Ammon's horn (tissue), 1 donor: ENCODE data around the gene XPA.
"Not testable (repeated sequence)": the region's sequence is repeated elsewhere in the genome, so short reads cannot be mapped to it uniquely, and the experiment has no call there.

Source experiments
- DNase-seq: peaks from one replicate; pipeline ENCODE4 v3.0.0-alpha.2; 2016; ENCODE audit warnings: low spot score

XPA gene

GRCh38 chr9:97696803-97697601, at the start of gene XPA:
Gene XPA, minus strand, starts transcription at chr9:97697340. Its CDS starts 48 bp downstream, at chr9:97697292.
- peak; percentile 97 for DNase-seq

DNA sequence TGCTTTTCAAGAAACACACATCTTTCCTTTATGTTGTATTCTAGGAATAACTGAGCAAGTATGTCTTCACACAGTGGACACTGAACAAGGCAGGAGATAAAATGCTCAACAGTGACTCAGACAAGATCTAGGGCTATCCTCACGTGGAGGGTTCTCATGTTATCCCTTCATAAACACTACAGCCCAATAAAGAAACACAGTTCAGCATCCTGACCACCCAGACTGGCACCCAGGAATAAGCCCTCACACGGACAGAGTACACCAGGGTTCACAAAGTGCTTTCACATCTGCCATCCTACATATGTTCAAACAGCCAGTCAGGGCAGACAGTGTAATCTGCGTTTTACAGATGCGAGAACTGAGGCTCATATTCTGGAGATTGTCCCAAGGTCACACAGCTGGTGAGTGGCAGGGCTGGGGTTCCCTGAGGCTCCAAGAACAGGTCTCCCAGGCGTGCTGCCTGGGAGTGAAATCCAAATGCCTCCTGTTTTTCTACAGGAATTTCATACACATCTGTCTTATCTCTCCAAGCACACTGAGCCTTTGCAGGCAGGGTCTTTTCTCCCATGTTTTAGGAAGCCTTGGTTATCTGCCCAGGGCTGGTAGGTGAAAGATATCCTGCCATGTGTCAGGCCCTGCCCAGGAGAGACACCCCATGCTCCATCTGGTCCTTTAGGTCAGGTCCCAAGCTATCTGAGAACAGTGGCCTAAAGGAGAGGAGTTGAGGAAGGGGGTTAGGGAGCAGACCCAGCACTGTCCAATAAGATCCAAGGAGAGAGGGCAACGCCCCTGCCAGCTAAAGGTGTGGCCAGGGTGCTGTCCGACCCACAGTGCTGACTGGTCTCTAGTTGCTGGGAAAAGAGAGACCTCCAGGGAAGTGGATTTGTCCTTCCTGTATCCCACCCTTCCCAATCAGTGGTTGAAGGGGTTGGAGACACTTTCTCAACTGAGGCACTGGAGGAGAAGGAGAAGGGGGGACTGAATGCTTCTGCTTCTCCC, 47.9 kb upstream of the XPA start:
- DNase-seq = no peak

- DNase-seq = not testable (repeated sequence)
Observed at GRCh38 chr9:97744025-97744424, 46.9 kb upstream of the XPA start.

- no peak for DNase-seq
Observed at GRCh38 chr9:97742545-97742944, 45.4 kb upstream of the XPA start.

DNA sequence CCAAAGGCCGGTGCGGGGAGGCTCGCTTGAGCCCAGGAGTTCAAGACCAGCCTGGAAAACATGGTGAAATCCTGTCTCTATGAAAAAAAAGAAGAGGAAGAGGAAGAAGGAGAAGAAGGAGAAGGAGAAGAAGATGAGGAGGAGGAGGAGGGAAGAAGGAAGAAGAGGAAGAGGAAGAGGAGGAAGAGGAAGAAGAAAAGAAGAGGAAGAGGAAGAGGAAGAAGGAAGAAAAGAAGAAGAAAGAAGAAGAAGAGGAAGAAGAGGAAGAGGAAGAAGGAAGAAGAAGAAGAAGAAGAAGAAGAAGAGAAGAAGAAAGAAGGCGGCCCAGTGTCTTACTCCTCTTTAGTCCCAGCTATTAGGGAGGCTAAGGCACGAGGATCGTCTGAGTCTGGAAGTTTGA, 44.8 kb upstream of the XPA start:
- no peak for DNase-seq

DNA sequence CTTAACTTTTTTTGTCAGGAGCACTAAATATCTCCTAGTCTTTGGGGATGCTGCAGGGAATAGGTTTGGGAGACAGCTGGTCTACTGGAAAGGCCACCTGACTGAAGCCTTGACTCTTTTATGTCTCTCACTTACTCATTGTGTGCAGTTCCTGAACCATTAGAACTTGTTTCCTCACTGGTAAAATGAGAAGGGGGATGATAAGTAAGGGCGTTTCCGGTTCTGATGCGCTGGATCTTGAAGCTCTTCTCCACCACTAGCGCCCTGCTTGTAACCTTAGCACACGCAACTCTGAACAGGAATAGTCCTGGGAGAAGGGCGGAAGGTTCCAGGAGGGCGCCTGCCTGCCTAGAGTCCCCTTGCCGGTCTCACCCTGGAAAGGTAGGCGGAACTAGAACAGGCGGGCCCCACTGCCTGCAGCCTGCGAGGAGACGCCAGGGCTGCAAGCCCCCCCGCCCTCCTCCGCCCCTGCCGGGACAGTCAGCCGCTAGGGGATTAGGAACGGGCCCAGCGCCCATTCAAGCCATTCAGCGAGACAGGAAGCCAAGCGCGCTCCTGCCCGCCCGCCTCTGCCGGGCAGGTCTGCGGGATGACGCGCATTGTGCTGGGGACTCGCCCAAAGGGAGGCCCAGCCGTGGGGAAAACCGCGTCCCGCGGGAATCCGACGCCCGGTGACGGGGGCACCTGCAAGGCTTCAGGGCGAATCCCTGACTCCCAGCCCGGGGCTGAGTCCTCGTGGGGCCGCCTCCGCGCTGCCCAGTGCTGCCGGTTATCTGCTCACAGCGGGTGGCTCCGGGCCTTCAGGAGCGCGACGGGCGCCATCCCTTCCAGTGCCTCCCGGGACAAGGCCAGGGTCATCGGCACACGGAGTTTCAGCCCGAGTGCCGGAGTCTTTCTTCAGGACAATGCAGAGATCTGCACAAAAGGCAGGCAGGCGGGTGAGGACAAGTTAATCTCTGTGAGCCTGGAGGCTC, 44.0 kb upstream of the XPA start:
- peak; percentile 8 for DNase-seq

DNA sequence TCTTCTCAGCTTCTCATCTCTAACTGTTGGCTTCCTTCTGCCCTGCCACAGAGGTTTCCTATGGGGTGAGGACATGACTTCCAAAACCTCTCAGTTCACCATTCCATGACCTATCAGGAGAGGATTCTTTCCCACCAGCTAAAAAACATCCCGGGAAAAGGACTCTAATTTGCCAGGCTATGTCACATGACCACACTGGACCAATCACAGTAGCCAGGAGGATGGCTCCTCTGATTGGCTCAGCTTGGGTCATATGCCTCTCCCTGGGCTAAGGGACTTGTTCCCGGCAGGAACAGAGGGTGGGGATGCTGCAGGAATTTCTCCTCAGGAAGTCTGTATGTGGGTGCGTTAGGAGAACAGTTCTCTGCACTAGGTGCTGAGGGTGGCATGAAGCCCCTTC, 40.3 kb upstream of the XPA start:
- no peak for DNase-seq

- no peak for DNase-seq
Observed at GRCh38 chr9:97735070-97735600, 38.0 kb upstream of the XPA start.

- no peak for DNase-seq
Observed at GRCh38 chr9:97726716-97727115, 29.6 kb upstream of the XPA start.

DNA sequence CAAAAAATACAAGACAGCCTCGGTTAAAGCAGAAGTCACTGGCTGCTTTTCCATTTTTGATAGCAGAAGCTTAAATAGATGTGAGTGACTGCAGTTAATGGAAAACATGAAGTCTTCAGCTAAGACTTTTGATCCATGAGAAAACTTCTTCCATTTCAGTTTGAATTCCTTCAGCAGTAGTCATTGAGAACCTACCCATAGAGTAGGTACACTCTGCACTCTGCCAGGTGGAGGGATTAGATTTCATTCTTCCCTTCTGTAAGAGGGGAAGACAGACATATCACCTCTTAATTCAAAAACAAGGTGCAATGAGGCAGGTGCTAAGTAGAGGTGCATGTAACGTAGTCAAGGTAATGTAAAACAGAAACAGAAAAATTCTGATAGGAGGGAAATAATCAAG, 26.7 kb upstream of the XPA start:
- DNase-seq = no peak

DNA sequence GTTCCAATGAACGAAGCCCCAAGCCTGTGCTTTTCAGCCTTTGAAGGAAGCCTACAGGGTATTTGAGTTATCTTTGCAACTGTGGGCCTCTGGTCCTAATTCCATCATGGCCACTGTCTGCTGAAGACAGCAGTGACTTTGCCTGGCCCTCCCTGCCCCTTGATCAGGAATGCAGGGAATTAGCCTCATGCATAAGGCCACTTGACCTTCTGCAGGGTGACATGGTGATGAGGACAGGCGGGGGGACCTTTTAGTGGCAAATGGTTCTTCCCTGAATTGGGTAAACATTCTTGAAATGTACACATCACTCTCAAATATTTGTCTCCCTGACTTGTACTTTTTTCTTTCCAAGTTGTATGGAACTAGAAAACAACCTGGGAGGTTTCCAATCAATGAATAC, 25.2 kb upstream of the XPA start:
- DNase-seq = no peak

GRCh38 chr9:97721396-97721795, 24.3 kb upstream of the XPA start:
- DNase-seq = no peak

- no peak for DNase-seq
Observed at GRCh38 chr9:97717866-97718265, 20.7 kb upstream of the XPA start.

DNA sequence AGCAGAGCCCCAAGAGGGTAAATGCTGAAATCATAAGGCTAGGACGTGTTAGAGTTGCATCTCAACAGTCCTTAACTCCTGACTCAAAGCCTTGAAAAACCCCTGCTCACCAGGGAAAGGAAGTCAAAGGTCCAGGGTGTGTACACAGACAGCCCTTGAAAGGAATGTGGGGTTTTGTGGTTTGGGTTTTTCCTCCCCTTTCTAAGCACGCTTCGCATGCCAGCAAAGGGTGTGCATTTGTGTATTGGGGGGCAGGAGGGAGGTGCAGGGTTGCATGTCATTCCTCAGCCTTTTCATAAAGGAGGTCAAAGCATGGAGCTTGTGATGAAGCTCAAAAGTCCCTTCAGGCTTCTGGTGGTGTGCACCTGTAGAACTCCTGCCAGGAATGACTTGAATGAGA, 17.3 kb upstream of the XPA start:
- DNase-seq = no peak

- DNase-seq = no peak
Observed at GRCh38 chr9:97711223-97711626, 14.1 kb upstream of the XPA start.

- peak; percentile 83 for DNase-seq
Observed at GRCh38 chr9:97710356-97711222, 13.4 kb upstream of the XPA start.

DNA sequence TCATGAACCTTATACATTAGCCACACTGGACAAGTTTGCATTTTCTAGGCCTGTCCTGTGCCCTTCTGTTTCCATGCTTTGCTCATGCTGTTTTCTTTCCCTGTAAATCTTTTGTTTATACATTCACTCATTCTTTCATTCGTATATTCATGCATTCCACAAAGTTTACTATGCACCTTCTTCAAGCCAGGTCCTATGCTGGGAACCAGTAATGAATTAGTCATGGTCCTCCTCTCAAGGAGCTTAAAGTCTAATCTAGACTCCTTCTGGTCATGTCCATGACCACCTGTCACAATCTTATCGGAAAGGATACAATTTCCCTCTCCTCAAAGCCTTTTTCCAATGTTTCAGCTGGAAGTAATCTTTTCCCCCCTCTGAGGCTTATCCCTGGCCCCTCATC, 9.1 kb upstream of the XPA start:
- no peak for DNase-seq

DNA sequence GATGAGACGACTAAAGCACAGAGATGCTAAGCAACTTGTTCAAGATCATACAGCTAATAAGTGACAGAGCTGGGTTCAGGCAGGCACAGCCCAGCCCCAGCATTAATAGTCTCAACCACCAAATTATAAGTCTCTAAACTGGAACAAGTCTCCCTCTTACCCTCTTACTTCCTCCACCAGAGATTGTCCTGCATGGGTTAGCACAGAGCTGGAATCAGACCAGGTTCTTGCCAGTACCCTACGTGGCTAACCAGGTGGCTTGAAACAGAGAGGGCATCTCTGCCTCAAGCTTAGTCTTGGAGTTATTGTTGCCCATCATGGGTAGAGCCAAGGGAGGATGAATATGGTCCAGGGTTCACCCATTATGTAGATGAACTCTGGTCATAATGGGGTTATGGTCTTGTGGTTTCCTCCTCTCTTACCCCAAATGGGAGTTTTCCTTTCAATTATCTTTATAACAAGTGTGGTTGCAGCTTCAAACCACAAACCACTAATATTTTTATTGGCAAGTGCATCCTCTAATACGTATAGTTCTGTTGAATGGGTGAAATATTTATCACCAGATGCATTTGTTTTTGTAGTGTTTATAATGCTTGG, 8.3 kb upstream of the XPA start:
- no peak for DNase-seq

DNA sequence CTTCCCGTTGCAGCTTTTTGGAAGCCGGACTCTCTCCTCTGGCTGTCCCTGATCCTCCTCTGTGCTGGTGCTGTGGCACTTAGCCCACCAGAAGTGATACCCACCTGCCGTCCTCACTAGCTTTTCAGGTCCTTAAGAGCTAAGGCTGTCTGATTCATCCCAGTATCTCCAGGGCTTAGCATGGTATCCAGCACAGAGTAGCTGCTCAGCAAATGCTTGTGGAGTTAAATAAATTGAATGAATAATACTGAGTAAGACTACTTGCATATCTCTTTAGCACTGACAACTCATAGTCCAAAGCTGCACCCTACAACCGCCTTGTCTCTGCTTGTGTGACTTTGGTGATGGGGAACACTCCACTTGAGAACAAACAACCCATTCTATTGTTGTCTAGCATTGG, 7.7 kb upstream of the XPA start:
- DNase-seq = no peak

DNA sequence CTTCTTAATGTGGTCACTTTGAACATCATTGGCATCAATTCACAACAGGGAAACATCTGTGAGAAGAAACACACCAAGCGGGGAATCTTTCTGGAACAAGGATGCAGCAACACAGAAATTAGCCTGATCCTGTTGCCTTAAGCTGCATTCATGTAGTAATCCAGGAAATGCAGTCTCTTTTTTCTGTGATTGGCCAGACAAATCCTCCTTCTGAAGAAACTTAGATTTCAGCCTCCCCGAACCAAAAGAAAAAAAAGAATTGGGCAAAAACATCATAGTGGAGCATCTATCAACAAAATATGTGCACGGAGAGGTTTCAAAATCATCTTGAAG, 7.2 kb upstream of the XPA start:
- DNase-seq = no peak
